C4-2B (cell line): ENCODE measurements around the gene ARMC9.

Source experiments
- CTCF ChIP-seq: fragments of 450-650 bp; conservative IDR thresholded peaks from 2 replicates; pipeline ENCODE4 v1.5.1; 2017; ENCODE audit warnings: mild to moderate bottlenecking
- ZFX ChIP-seq: fragments of 450-650 bp; IDR thresholded peaks from 2 replicates; pipeline ENCODE4 v1.6.1; 2017

DNA sequence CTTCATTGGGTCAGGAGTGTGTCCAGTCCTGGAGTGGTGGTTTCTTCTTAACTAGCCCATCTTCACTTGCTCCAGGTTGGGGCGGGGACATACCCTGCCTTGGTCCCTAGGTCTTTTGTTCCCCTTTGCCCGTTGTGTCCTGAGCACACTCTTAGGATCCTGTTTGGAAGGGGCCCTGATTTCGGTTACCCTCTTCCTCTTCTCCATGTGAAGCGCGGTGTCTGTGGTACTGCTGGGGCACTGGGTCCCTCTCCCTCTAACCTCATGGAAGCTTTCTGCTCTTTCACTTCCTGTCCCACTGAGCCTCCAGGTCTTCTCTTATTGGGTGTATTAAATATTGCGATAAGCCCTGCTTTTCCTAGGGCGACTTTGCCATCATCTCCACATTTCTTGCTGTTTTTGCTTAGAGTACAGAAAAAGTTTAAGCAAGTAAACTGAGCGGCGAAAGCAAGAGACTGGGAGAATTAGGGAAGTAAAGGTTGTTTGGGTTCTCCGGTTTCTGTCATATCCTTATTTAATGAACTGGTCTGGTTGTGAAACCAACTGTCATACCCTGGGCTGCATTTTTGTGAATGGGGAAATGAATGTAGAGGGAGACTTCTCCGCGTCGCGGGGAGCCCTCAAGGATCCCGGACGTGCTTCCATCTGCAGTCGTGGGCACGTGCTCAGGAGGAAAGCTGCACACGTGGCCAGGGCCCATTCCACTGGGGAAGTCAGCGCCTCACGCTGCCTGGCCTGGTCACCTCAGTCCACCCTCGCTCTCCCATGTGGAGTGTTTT, 123.3 kb downstream of the ARMC9 start:
- TF ChIP-seq CTCF (no peak), ZFX (no peak)
